Testis (tissue), 3 donors: ENCODE results near the gene KDM1A. TPM values are rescaled to one million over a fixed set of nuclear protein-coding genes. Genes with fewer than 3 reads are reported as not detected.

ENCODE experiments used
- DNase-seq: peaks from one replicate; pipeline ENCODE4 v3.0.0-alpha.2; 2019
- H3K27ac ChIP-seq, 2 donors: fragments of 200-600 bp; sonication (generic); one replicate each; pipeline ENCODE4 v1.5.1; 2019
- H3K27me3 ChIP-seq: fragments of 200-600 bp; sonication (generic); one replicate; pipeline ENCODE4 v1.5.1; 2019
- H3K36me3 ChIP-seq: fragments of 200-600 bp; sonication (generic); one replicate; pipeline ENCODE4 v1.5.1; 2017; ENCODE audit warnings: low read depth; ENCODE audit errors: missing control alignments
- H3K4me1 ChIP-seq: fragments of 200-600 bp; sonication (generic); one replicate; pipeline ENCODE4 v1.5.1; 2019
- H3K4me3 ChIP-seq, 2 donors: fragments of 200-600 bp; sonication (generic); one replicate each; pipeline ENCODE4 v1.5.1; 2017 to 2019
- H3K9me3 ChIP-seq: fragments of 200-600 bp; sonication (generic); one replicate; pipeline ENCODE4 v1.5.1; 2017
- CTCF ChIP-seq, 3 experiments: fragments of 450-650 bp in 2 of 3; fragments of 200-600 bp in 1 of 3; sonication (generic) in 1 of 3; IDR thresholded peaks; one replicate each; pipeline ENCODE4 v1.5.1; 2016 to 2019; ENCODE audit warnings: antibody characterized with exemption in 3 of 3, mild to moderate bottlenecking in 2 of 3, moderate library complexity in 1 of 3
- POLR2A ChIP-seq: fragments of 450-650 bp; IDR thresholded peaks from one replicate; pipeline ENCODE4 v1.6.1; 2017; ENCODE audit warnings: antibody characterized with exemption, mild to moderate bottlenecking, moderate library complexity
- WGBS, 2 donors: methylation state at CpG; one replicate each; pipeline ENCODE4 v1.1.5; 2018; 5-methylcytosine and 5-hydroxymethylcytosine counted together
- intact Hi-C: fragments of 100-400 bp; cut with DNase I; formaldehyde crosslinking; loops from one replicate; pipeline ENCODE4 v1.15.1; 2023; ENCODE audit warnings: low total_unique reads
- polyA plus RNA-seq: library from polyadenylated mRNA; stranded (reverse); fragments of 350-450 nt; fragmentation: Illumina TruSeq; extraction: RNeasy Lipid Tissue Mini Kit (QIAGEN cat#74804); gene quantifications from one replicate; pipeline ENCODE4 v1.2.3, GENCODE V29; 2014; ENCODE audit warnings: low read depth, low replicate concordance; ENCODE audit not compliant: insufficient read depth
- total RNA-seq, 2 donors: library from RNA; depleted of rRNA; stranded (reverse); fragments of >200 nt; gene quantifications; one replicate each; pipeline ENCODE4 v1.2.3, GENCODE V29; 2016

The KDM1A gene
- total and polyA plus RNA-seq, 3 donors from 2014 or later, result 131 to 238 (median 157) TPM

GRCh38 chr1:23108918-23109533 lies 89.8 kb downstream of the KDM1A start:
- H3K4me1 ChIP-seq, result peaks cover 8% of the 10 kb centered on the region
- intact Hi-C loops, result no loop called here

DNA sequence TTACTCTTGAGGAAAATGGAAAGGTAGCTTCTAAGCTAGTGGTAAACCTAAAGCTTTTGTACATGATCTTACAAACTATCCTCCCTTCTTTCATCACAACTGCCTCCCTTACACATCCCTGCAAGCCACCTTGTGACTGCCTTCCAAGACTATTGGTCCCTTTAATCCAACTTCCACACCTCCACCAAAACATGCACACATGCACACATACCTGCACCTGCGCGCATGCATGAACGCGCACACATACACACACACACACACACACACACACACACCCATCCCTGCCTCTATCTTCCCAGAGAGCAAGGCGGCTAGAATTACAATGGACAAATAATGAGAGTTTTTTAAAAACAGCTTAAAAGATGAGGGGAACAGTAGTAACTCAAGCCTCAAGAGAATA lies 91.1 kb downstream of the KDM1A start:
- TF ChIP-seq POLR2A, result no peak
- no peak for TF ChIP-seq CTCF (IDR thresholded peaks at IDR 0.05)
- no peaks in the 10 kb centered on the region for H3K27me3 ChIP-seq
- no peaks in the 10 kb centered on the region for H3K9me3 ChIP-seq
- intact Hi-C loops, result no loop called here
- H3K4me1 ChIP-seq, result peaks cover 20% of the 10 kb centered on the region
- no peak overlapping the region for H3K27ac ChIP-seq
- no peak for DNase-seq
- WGBS, 2 donors, result 100% methylated on average over 5 of the region's 5 CpGs
- no peaks in the 10 kb centered on the region for H3K36me3 ChIP-seq
- H3K4me3 ChIP-seq, result no peak overlapping the region

More at GRCh38 chr1:23108918-23109533, 89.8 kb downstream of the KDM1A start:
- TF ChIP-seq CTCF (IDR thresholded peaks at IDR 0.05), result no peak
- no peak for TF ChIP-seq POLR2A
- Histone ChIP-seq H3K9me3 (no peaks in the 10 kb centered on the region), H3K27me3 (no peaks in the 10 kb centered on the region), H3K36me3 (no peaks in the 10 kb centered on the region), H3K4me3 (no peak overlapping the region), H3K27ac (no peak overlapping the region)
- WGBS, 2 donors, result 85 to 95% methylated on average over 4 of the region's 4 CpGs
- DNase-seq, result no peak

- Histone ChIP-seq H3K27ac (peak overlapping the region in 1 of 2 donors; percentile 11), H3K4me1 (peaks cover 22% of the 10 kb centered on the region), H3K4me3 (no peak overlapping the region), H3K9me3 (no peaks in the 10 kb centered on the region), H3K27me3 (no peaks in the 10 kb centered on the region), H3K36me3 (no peaks in the 10 kb centered on the region)
- 75 to 83% methylated on average over 6 of the region's 6 CpGs for WGBS, 2 donors
- intact Hi-C loops, result no loop called here
- DNase-seq, result no peak
- TF ChIP-seq POLR2A (no peak), CTCF (IDR thresholded peaks at IDR 0.05) (no peak)
Measured at GRCh38 chr1:23111600-23112535, 92.6 kb downstream of the KDM1A start.

DNA sequence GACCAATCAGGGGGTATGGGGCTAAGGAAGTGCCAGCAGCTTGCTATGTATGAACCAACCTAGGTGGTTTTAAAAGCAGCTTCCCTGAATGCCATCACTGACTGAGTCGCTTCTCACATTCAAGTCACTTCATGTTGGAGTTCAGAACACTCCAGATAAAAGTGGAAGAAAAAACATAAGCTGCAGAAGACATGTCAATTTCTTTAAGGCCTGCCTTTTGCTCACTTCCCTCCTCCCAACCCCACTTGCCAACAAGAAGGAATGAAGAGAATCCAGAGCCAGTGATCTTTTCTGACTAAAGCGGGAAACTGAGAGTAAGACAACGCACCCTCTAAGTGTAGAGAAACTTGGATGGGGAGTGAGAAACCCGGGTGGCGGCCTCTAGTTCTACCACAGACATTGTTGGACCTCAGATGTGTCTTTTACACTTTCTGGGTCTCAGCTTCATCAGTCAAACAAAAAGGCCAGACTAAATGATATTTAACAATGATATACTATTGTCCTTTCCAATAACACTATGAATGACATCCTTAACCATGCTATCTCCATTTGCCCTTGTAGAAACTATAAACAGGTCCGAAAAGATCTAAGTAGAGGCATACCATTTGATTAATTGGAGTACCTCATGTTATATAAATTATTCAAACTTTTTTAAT lies 95.3 kb downstream of the KDM1A start:
- peak overlapping the region in 1 of 2 donors; percentile 48 for H3K27ac ChIP-seq
- H3K4me3 ChIP-seq, result no peak overlapping the region
- no peaks in the 10 kb centered on the region for H3K27me3 ChIP-seq
- peaks cover 22% of the 10 kb centered on the region for H3K4me1 ChIP-seq
- no peak for TF ChIP-seq POLR2A
- WGBS, 2 donors, result 69% methylated on average over 6 of the region's 6 CpGs
- H3K36me3 ChIP-seq, result no peaks in the 10 kb centered on the region
- intact Hi-C loops, result no loop called here
- no peaks in the 10 kb centered on the region for H3K9me3 ChIP-seq
- no peak for DNase-seq
